Endothelial cell of umbilical vein (primary cell): ENCODE measurements around the gene ZBTB32. TPM values are rescaled to one million over a fixed set of nuclear protein-coding genes. Genes with fewer than 3 reads are reported as not detected.

Experiments used
- BruUV-seq: library from RNA; stranded (reverse); fragments of 400-500 nt; replicated peaks from 2 replicates; lab custom pipeline; 2021; lab: Mats Ljungman, UMichigan
- CTCF ChIA-PET: fragments of 300-600, 350-600 bp; sonication (Branson Sonifier 250); formaldehyde crosslinking; loops from one replicate; lab custom pipeline; 2021; ENCODE audit warnings: antibody characterized with exemption, inconsistent platforms; lab: Charles Lee
- POLR2A ChIA-PET: fragments of 300-600, 350-600 bp; sonication (Branson Sonifier 250); formaldehyde crosslinking; loops from one replicate; lab custom pipeline; 2021; ENCODE audit warnings: antibody characterized with exemption, inconsistent platforms; lab: Charles Lee
- DNase-seq: peaks from one replicate; pipeline ENCODE4 v3.0.0-alpha.2; 2011; ENCODE audit warnings: low read depth, low spot score
- FAIRE-seq: peaks from 2 replicates; lab custom pipeline; 2011; peaks lifted over from hg19 to GRCh38; lab: Jason Lieb, UNC
- H2AFZ ChIP-seq: 2 replicates; pipeline ENCODE4 v1.6.0; 2012; ENCODE audit warnings: low read depth, low read length, control low read depth, inconsistent platforms
- H3K27ac ChIP-seq: 2 replicates; pipeline ENCODE4 v1.5.1; 2011; ENCODE audit warnings: low read depth, mild to moderate bottlenecking, control low read depth, low read length, moderate library complexity; ENCODE audit not compliant: insufficient read depth
- H3K27me3 ChIP-seq, 2 experiments: 2 replicates each; pipeline versions ENCODE4 v1.6.0 to v1.6.1; 2011; ENCODE audit warnings: low read length in 2 of 2, mixed read lengths in 1 of 2; ENCODE audit not compliant: control insufficient read depth in 2 of 2, insufficient read depth in 2 of 2
- H3K36me3 ChIP-seq, 2 experiments: 2 replicates in 1 of 2; 3 replicates in 1 of 2; pipeline ENCODE4 v1.5.1; 2011; ENCODE audit warnings: low read length in 2 of 2, mild to moderate bottlenecking in 1 of 2, moderate library complexity in 1 of 2; ENCODE audit not compliant: control insufficient read depth in 2 of 2, insufficient read depth in 2 of 2; ENCODE audit errors: extremely low read depth in 1 of 2
- H3K4me1 ChIP-seq: 3 replicates; pipeline ENCODE4 v1.5.1; 2011; ENCODE audit warnings: mild to moderate bottlenecking, low read length; ENCODE audit not compliant: control insufficient read depth, insufficient read depth; ENCODE audit errors: extremely low read depth
- H3K4me2 ChIP-seq: 2 replicates; pipeline ENCODE4 v1.6.1; 2011; ENCODE audit warnings: low read length, control low read depth, mixed read lengths; ENCODE audit not compliant: insufficient read depth
- H3K4me3 ChIP-seq, 3 experiments: fragments of 200-600 bp in 1 of 3; sonication (generic), shearing (Covaris generic) in 1 of 3; replicated peaks in 1 of 3; 2 replicates each; pipeline ENCODE4 v1.5.1; 2011 to 2016; ENCODE audit warnings: control low read depth in 3 of 3, low read length in 3 of 3, mild to moderate bottlenecking in 2 of 3, inconsistent platforms in 1 of 3, low read depth in 1 of 3, moderate library complexity in 1 of 3; ENCODE audit not compliant: insufficient read depth in 1 of 3
- H3K79me2 ChIP-seq: 2 replicates; pipeline ENCODE4 v1.6.0; 2012; ENCODE audit warnings: low read length, inconsistent platforms; ENCODE audit not compliant: control insufficient read depth, insufficient read depth
- H3K9ac ChIP-seq: replicated peaks from 2 replicates; pipeline ENCODE3; 2011; ENCODE audit warnings: low read length, control low read depth; ENCODE audit not compliant: insufficient read depth; ENCODE audit errors: extremely low read depth
- H3K9me1 ChIP-seq: replicated peaks from 3 replicates; pipeline ENCODE4 v1.6.0; 2011; ENCODE audit warnings: mild to moderate bottlenecking, low read length; ENCODE audit not compliant: control insufficient read depth, insufficient read depth; ENCODE audit errors: extremely low read depth
- H3K9me3 ChIP-seq: replicated peaks from 2 replicates; pipeline ENCODE4 v1.5.1; 2012; ENCODE audit warnings: low read length, inconsistent platforms; ENCODE audit not compliant: control insufficient read depth, insufficient read depth
- H4K20me1 ChIP-seq: replicated peaks from 2 replicates; pipeline ENCODE3; 2011; ENCODE audit warnings: mild to moderate bottlenecking, low read length; ENCODE audit not compliant: control insufficient read depth, insufficient read depth; ENCODE audit errors: extremely low read depth
- FOS ChIP-seq: IDR thresholded peaks from 2 replicates; pipeline ENCODE4 v1.6.1; 2011; ENCODE audit warnings: mild to moderate bottlenecking, low read length, moderate library complexity, borderline replicate concordance; ENCODE audit not compliant: insufficient read depth
- JUN ChIP-seq: IDR thresholded peaks from 2 replicates; pipeline ENCODE4 v1.6.1; 2011; ENCODE audit warnings: borderline replicate concordance, low read depth; ENCODE audit not compliant: insufficient read length, insufficient read depth
- MAX ChIP-seq: IDR thresholded peaks from 2 replicates; pipeline ENCODE4 v1.6.1; 2011; ENCODE audit not compliant: insufficient read depth, insufficient read length
- dilution Hi-C: fragments of 300-500 bp; cut with MboI; formaldehyde crosslinking; loops from one replicate; pipeline ENCODE4 v1.15.0; 2019; ENCODE audit warnings: low sequenced_read_pairs; ENCODE audit not compliant: extremely low pct_ligation_motif_present
- intact Hi-C: fragments of 100-400 bp; cut with micrococcal nuclease; formaldehyde crosslinking; loops from one replicate; pipeline ENCODE4 v1.10.0; 2022
- polyA plus RNA-seq, 4 experiments: library from polyadenylated mRNA; depleted of rRNA in 3 of 4; stranded (reverse) in 3 of 4; unstranded in 1 of 4; fragments of >200 nt; gene quantifications; 2 replicates each; pipeline versions ENCODE4 v1.2.1 to v1.2.3, GENCODE V29; 2011 to 2012; ENCODE audit warnings: missing spikeins in 1 of 4
- total RNA-seq: library from RNA; stranded (reverse); gene quantifications from 2 replicates; pipeline ENCODE4 v1.2.3, GENCODE V29; 2021
- TF ChIP-seq, protein P1 (sequence below), 2 donors: IDR thresholded peaks; 1 replicate in 1 of 2; 2 replicates in 1 of 2; pipeline ENCODE4 v1.5.1; 2011; ENCODE audit warnings: low read length in 2 of 2, mild to moderate bottlenecking in 2 of 2, moderate library complexity in 2 of 2, control low read depth in 1 of 2, inconsistent platforms in 1 of 2, low read depth in 1 of 2; ENCODE audit not compliant: insufficient read depth in 1 of 2; ENCODE audit errors: extremely low read depth in 1 of 2

The ZBTB32 gene
- total and polyA plus RNA-seq, 2 donors (not counting 3 experiments of a cell fraction or from before 2014, with no cell fraction given), result not detected

DNA sequence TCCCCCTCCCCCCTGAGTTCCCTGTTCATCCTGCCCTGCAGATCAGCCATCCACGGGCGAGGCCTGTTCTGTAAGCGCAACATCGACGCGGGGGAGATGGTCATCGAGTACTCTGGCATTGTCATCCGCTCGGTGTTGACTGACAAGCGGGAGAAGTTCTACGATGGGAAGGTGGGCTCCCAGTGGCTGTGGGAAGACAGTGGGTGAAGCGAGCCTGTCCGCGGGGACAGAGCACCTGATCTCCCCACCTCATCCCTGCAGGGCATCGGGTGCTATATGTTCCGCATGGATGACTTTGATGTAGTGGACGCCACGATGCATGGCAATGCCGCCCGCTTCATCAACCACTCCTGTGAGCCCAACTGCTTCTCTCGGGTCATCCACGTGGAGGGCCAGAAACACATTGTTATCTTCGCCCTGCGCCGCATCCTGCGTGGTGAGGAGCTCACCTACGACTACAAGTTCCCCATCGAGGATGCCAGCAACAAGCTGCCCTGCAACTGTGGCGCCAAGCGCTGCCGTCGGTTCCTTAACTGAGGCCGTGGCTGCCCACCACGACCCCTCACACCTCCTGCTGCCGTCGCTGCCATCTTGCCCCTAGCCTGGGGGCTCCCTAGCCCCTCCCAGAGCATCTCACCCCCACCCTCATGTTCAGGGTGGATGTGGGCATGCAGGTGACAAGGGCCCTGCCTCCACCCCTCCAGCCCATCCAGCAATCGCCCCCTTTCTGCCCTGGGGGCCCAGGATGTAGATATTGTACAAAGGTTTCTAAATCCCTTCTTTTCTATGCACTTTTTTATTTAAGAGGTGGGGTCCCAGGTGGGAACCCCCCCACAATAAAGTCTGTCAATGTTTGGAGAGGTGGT lies 33.9 kb downstream of the ZBTB32 start:
- no peak overlapping the region for H3K4me3 ChIP-seq
- intact Hi-C loops, result no loop called here
- FAIRE-seq, result no peak
- CTCF ChIA-PET, result interaction anchor here (1.0 kb wide), 1 partner anchor 10 kb away, joined by 3 read pairs; the partner anchor contains the start of gene LIN37
- no peak for TF ChIP-seq FOS
- TF ChIP-seq, protein P1, sequence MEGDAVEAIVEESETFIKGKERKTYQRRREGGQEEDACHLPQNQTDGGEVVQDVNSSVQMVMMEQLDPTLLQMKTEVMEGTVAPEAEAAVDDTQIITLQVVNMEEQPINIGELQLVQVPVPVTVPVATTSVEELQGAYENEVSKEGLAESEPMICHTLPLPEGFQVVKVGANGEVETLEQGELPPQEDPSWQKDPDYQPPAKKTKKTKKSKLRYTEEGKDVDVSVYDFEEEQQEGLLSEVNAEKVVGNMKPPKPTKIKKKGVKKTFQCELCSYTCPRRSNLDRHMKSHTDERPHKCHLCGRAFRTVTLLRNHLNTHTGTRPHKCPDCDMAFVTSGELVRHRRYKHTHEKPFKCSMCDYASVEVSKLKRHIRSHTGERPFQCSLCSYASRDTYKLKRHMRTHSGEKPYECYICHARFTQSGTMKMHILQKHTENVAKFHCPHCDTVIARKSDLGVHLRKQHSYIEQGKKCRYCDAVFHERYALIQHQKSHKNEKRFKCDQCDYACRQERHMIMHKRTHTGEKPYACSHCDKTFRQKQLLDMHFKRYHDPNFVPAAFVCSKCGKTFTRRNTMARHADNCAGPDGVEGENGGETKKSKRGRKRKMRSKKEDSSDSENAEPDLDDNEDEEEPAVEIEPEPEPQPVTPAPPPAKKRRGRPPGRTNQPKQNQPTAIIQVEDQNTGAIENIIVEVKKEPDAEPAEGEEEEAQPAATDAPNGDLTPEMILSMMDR (IDR thresholded peaks at IDR 0.05; ENCODE audit: extremely low read depth in 1 of 2, insufficient read depth in 1 of 2, low read depth in 1 of 2, low read length in 2 of 2), result no peak
- no peak for TF ChIP-seq JUN
- TF ChIP-seq MAX, result no peak
- POLR2A ChIA-PET, result no interaction called here
- no peak overlapping the region for H3K4me2 ChIP-seq
- H3K79me2 ChIP-seq, result no peaks in the 10 kb centered on the region
- no peak for DNase-seq
- BruUV-seq, result TSS peak; percentile 68
- H3K27ac ChIP-seq, result no peak overlapping the region
- H3K4me1 ChIP-seq, result peaks cover 11% of the 10 kb centered on the region
- no peaks in the 10 kb centered on the region for H3K9me1 ChIP-seq
- H3K9ac ChIP-seq, result no peak overlapping the region
- H2AFZ ChIP-seq, result no peak overlapping the region
- H3K9me3 ChIP-seq, result no peaks in the 10 kb centered on the region
- dilution Hi-C loops, result no loop called here
- no peaks in the 10 kb centered on the region for H4K20me1 ChIP-seq
- H3K27me3 ChIP-seq, result no peaks in the 10 kb centered on the region
- peaks cover 7 to 39% of the 10 kb centered on the region in 2 experiments for H3K36me3 ChIP-seq
